NB4 (cell line): ENCODE results near the gene FOXF1.

Experiments used
- POLR2A ChIP-seq: IDR thresholded peaks from 2 replicates; pipeline ENCODE4 v1.6.1; 2011; ENCODE audit warnings: mild to moderate bottlenecking; ENCODE audit not compliant: insufficient read length; ENCODE audit errors: extremely low read depth
- TF ChIP-seq, protein P1 (sequence below): IDR thresholded peaks from one replicate; pipeline ENCODE4 v1.5.1; 2012; ENCODE audit warnings: low read depth, low read length
- TF ChIP-seq, protein P2 (sequence below): IDR thresholded peaks from 2 replicates; pipeline ENCODE4 v1.6.1; 2011; ENCODE audit warnings: low read depth, low read length

DNA sequence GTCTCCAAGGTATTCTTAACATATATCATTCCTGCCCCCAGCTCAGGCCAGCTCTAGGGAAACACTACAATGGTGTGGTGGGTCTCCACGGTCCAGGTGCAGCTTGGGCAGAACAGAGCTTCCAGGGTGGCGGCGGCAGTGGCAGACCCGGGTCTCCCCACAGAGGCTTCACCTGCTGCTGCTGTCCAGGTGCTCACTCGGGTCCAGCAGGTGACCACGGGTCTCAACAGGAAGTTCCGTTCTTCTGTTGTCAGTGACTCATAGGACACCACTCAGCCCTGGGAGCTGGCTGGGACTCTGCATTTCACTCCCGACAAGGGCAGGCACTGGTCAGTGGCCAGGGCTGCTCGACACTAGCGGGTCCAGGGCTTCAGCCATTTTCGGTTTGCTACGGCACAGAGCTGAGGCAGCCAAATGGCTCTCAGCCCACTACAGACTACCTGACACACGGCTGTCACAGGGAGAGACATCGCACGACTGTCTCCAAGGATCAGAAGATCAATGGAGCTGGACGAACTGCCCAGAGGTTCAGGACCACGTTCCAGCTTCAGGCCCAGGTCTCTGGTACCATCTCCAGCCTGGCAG is 28.0 kb downstream of the FOXF1 start:
- TF ChIP-seq, protein P1, sequence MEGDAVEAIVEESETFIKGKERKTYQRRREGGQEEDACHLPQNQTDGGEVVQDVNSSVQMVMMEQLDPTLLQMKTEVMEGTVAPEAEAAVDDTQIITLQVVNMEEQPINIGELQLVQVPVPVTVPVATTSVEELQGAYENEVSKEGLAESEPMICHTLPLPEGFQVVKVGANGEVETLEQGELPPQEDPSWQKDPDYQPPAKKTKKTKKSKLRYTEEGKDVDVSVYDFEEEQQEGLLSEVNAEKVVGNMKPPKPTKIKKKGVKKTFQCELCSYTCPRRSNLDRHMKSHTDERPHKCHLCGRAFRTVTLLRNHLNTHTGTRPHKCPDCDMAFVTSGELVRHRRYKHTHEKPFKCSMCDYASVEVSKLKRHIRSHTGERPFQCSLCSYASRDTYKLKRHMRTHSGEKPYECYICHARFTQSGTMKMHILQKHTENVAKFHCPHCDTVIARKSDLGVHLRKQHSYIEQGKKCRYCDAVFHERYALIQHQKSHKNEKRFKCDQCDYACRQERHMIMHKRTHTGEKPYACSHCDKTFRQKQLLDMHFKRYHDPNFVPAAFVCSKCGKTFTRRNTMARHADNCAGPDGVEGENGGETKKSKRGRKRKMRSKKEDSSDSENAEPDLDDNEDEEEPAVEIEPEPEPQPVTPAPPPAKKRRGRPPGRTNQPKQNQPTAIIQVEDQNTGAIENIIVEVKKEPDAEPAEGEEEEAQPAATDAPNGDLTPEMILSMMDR, result no peak
- TF ChIP-seq, protein P2, sequence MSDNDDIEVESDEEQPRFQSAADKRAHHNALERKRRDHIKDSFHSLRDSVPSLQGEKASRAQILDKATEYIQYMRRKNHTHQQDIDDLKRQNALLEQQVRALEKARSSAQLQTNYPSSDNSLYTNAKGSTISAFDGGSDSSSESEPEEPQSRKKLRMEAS, result no peak
- no peak for TF ChIP-seq POLR2A
